HG03175 (cell line): ENCODE data around the gene TACC2.
"Not testable (repeated sequence)": the region's sequence is repeated elsewhere in the genome, so short reads cannot be mapped to it uniquely, and the experiment has no call there.

Experiments used
- ATAC-seq: cut with Tn5 transposase; IDR thresholded peaks from one replicate; pipeline ENCODE4 v1.9.1; 2021; ENCODE audit warnings: mild to moderate bottlenecking, moderate library complexity; ENCODE audit not compliant: unreplicated experiment

The TACC2 gene

DNA sequence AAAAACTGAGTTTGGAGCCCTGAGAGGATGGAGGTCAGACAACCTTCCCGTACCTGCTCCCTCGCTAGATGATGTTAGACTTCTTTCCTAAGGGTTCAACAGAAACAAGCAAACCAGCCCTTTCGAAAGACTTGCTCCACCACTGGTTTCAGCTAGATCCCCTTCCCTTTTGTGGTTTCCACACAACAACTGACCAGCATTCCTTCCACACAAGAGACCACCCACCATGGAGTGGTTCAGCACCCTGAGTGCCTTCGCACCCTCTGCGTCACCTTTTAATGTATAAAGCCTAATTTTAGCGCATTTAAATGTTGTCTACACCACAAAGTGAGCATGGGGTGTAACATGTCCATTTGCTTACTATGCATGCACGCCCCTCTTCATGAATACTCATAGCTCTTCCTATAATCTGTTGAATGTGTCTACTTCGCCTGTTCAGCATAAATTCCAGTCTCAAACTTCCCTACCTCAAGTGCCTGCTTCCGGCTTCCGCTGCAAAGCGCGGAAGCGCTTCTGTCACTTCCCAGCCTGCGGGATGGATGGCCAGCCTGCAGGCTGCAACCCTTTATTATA is 69.0 kb downstream of the TACC2 start:
- ATAC-seq: no peak

DNA sequence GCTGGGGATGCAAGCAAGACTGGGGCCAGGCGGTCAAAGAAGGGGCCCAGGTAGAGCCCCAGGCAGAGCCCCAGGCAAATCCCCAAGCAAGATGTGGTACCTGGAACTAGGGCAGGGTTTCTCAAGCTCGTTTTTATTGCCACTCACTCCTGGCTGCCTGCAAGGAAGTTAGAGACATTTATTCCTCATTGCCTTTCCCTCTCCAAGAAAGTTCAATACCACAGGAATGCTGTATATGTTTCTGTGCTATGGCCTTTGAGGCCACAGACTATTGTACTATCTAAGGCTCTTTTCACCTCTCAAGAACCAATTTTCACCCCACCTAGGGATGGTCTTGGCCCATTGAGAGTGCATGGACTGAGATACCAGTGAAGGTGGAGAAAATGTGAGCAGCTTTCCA is 71.3 kb downstream of the TACC2 start:
- ATAC-seq: no peak

DNA sequence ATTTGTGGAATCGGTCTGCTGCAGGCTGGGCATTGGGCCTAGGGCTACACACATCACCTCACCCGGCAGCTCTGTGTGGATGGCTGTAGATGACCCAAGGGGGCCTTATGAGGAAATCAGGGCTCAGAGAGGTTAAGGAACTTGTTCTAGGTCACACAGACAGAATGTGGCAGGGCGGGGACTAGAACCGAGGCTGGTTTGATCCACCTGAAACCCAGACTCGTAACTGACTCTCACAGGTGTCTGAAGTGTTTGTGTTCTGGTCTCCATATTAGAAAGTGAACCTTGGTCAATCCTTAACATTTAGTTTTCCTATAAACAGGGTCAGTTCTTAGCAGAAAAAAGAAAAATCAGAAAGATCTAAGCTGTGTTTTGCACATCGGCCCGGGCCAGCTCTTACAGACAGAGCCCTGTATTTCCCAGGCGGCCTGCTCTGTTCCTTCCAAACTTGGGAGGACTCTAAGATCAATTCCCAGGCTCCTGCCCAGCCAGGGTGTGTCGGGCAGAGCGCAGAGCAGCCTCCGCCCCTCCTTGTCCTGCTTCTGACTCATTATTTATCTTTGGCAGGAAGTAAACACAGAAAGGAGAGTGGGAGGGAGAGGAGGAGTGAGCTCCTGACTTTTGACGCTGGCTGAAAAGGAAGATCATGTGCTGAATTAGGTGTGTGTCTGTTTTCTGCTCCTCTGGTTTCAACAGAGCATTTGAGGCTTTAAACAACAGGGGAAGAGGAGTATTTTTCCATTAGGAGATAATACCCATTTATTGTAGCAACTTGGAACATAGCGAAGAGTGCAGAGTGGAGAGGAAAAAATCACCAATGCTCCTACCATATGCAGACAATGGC is 74.1 kb downstream of the TACC2 start:
- ATAC-seq: no peak

DNA sequence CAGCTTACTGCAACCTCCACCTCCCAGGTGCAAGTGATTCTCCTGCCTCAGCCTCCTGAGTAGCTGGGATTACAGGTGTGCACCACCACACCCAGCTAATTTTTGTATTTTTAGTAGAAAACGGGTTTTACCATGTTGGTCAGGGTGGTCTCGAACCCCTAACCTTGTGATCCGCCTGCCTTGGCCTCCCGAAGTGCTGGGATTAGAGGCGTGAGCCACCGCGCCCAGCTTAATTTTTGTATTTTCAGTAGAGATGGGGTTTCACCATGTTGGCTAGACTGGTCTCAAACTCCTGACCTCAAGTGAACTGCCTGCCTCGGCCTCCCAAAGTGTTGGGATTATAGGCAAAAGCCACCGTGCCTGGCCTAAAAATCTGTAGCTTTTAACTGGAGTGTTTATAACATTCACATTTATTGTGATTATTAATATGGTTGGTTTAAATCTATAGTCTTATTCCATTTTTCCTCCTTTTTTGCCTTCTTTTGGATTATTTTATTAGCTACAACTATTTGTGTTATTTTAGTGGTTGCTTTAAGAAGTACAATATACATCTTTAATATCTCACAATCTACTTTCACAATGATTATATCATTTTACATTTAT is 77.5 kb downstream of the TACC2 start:
- ATAC-seq: not testable (repeated sequence)

DNA sequence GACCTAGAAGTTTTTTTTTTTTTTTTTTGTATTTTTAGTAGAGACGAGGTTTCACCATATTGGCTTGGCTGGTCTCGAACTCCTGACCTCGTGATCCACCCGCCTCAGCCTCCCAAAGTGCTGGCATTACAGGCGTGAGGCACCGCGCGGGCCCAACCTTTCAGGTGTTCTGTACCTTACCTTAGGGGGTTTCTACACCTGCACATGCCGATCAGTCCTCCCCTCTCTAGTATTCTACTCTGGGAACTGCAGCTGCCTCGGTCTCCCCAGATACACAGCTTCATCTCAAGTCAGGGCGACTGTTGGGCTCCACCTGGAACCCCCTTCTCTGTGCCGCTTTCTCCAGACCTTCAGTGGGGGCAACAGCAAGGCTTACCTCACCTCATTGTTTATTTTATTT is 79.9 kb downstream of the TACC2 start:
- no peak for ATAC-seq

DNA sequence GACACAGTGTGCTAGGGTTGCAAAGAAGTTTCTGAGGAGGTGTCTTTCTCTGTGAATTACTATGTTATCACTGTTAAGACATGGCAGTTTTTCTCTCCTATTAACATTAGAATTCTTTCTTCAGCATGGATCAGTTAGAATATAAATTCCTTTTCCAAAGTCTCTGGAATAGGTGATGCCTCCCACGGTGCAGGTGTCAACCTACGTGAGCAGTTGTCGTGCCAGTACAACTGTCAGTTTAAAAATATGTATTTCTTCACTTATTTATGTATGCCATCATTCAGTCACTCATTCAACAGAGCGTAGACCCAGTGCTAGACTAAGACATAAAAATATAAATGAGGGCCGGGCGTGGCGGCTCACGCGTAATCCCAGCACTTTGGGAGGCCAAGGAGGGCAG is 83.5 kb downstream of the TACC2 start:
- no peak for ATAC-seq

DNA sequence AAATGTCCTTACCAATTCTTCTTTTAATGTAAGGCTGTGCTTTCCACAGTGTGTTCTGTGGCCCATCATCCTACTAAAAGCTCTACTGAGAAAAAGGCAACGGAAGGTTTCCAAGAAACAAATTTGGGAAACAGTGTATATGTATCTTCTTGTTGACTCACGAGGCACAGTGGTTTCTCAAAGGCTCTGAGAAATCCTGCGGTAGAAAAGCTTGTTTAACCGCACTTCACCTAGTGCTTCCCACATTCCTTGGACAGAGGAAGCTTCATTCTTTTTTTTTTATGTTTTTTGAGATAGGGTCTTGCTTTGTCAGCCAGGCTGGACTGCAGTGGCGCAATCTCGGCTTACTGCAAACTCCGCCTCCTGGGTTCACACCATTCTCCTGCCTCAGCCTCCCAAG is 84.5 kb downstream of the TACC2 start:
- ATAC-seq: no peak

DNA sequence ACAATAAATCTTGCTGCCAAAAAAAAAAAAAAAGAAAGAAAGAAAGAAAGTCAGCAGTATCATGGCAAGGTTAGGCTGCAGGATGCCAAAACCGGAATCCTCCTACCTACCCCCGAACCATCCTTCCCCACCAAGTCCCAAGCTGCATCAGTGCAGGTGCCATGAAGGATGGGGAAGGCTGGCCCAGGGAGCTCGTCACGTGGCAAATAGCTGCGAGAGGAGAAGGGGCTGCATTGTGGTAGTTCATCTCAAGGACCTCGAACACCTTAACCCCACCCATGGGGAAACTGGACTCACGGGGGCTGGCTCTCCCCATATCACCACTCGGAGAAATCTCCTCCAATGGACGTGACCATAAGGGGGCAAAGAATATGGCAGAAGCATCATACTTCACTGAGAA is 86.2 kb downstream of the TACC2 start:
- no peak for ATAC-seq

DNA sequence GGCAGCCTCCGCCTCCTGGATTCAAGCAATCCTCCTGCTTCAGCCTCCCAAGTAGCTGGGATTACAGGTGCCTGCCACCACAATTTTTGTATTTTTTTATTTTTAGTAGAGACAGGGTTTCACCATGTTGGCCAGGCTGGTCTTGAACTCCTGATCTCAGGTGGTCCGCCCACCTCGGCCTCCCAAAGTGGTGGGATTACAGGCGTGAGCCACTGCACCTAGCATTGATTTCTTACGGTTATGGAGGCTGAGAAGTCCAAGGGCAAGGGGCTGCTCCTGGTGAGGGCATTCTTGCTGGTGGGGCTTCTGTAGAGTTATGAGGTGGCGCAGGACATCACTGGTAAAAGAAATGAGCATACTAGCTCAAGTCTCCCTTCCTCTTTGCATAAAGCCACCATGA is 86.9 kb downstream of the TACC2 start:
- not testable (repeated sequence) for ATAC-seq

DNA sequence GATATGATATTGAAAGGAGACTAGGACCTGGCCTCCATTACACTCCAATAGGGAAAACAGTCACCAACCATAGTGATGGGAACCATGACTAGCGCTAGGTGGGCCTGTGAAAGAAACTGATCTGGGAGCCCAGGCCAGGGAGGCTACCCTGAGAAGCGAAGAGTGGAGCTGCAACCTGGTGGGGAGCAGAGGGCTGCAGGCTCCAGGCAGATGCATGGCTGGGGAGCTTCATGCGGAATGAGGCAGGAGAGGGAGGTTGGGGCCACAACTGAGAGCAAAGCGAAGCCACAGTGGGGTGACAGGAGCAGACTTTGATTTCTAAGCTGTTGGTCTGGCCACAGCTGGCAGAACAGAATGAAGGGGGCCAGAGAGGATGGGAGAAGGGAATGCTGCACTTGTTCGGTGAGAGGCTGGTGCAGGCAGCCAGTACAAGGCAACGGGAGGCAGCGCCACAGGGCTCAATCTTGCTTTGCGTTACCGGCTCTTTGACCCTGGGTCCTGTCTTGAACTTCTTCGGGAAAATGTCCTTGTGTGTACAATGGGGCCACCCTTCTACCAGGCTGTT is 88.4 kb downstream of the TACC2 start:
- no peak for ATAC-seq

DNA sequence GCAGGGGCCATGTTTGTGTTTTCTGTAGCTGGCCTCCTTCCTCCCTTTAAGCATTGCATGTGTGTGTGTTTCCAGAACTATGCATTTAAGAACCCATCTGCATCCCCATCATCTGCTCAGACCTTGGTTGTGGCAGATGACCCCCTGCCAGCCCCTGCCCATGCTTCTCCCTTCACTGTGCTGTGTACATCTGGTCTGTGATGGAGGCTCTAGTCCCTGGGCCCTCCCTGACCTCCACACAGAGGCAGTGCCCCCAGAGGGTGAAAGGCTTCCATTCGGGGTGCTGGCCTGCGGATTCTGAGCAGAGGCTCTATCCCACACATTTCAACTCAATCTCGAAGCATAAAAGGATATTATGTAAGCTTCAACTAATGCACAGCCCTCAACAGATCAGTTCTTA is 89.4 kb downstream of the TACC2 start:
- ATAC-seq: no peak

DNA sequence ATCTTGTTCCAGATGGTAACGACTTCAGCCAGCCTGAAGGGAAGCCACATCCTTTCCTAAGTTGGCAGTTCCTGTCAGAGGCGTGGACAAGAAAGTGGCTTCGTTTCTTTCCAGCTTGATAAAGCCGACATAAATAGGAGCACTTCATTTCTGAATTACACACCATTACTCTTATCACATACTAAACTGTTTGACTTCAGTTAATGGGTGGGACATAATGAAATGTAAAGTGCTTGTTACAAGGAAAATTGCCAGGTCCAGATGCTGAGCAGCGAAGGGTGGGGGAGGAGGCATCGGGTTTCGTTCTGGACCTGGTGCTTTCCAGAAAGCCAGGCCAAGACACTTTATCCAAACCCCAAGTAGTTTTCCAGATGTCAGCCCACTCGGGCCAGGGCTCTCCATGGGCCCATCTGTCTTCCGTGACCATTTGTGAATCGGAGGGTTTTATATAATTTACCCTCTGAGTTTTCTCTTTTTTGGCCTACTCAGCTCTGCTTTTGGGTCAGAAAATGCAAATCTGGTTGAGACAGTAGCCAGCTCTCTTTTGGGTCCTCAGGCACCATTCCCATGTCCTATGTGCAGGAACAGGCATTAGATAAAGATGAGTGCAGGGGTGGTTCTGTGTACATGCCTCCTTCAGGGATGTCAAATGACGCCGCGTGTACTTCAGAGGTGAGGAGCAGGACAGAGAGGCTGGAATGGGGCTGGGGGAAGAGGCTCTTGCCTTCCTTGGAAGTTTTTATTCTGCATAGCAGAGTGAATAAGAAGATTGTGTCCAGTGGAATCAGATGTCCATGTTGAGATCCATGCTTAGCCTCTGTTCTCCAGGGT is 90.2 kb downstream of the TACC2 start:
- ATAC-seq: no peak

DNA sequence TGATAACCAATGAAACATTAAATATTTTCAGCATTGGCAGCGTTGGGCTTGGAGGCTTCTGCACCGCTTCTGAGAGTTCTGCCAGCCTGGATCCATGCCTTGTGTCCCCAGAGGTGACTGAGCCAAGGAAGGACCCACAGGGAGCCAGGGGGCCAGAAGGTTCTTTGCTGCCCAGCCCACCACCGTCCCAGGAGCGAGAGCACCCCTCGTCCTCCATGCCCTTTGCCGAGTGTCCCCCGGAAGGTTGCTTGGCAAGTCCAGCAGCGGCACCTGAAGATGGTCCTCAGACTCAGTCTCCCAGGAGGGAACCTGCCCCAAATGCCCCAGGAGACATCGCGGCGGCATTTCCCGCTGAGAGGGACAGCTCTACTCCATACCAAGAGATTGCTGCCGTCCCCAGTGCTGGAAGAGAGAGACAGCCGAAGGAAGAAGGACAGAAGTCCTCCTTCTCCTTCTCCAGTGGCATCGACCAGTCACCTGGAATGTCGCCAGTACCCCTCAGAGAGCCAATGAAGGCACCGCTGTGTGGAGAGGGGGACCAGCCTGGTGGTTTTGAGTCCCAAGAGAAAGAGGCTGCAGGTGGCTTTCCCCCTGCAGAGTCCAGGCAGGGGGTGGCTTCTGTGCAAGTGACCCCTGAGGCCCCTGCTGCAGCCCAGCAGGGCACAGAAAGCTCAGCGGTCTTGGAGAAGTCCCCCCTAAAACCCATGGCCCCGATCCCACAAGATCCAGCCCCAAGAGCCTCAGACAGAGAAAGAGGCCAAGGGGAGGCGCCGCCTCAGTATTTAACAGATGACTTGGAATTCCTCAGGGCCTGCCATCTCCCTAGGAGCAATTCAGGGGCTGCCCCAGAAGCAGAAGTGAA is 93.9 kb downstream of the TACC2 start:
- ATAC-seq: no peak

DNA sequence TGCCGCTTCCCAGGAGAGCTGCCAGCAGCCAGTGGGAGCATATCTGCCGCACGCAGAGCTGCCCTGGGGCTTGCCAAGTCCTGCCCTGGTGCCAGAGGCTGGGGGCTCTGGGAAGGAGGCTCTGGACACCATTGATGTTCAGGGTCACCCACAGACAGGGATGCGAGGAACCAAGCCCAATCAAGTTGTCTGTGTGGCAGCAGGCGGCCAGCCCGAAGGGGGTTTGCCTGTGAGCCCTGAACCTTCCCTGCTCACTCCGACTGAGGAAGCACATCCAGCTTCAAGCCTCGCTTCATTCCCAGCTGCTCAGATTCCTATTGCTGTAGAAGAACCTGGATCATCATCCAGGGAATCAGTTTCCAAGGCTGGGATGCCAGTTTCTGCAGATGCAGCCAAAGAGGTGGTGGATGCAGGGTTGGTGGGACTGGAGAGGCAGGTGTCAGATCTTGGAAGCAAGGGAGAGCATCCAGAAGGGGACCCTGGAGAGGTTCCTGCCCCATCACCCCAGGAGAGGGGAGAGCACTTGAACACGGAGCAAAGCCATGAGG is 94.6 kb downstream of the TACC2 start:
- no peak for ATAC-seq

DNA sequence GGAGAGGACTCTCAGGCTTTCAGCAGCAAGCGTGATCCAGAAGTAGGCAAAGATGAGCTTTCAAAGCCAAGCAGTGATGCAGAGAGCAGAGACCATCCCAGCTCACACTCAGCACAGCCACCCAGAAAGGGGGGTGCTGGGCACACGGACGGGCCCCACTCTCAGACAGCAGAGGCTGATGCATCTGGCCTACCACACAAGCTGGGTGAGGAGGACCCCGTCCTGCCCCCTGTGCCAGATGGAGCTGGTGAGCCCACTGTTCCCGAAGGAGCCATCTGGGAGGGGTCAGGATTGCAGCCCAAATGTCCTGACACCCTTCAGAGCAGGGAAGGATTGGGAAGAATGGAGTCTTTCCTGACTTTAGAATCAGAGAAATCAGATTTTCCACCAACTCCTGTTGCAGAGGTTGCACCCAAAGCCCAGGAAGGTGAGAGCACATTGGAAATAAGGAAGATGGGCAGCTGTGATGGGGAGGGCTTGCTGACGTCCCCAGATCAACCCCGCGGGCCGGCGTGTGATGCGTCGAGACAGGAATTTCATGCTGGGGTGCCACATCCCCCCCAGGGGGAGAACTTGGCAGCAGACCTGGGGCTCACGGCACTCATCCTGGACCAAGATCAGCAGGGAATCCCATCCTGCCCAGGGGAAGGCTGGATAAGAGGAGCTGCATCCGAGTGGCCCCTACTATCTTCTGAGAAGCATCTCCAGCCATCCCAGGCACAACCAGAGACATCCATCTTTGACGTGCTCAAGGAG is 95.5 kb downstream of the TACC2 start:
- ATAC-seq: no peak

DNA sequence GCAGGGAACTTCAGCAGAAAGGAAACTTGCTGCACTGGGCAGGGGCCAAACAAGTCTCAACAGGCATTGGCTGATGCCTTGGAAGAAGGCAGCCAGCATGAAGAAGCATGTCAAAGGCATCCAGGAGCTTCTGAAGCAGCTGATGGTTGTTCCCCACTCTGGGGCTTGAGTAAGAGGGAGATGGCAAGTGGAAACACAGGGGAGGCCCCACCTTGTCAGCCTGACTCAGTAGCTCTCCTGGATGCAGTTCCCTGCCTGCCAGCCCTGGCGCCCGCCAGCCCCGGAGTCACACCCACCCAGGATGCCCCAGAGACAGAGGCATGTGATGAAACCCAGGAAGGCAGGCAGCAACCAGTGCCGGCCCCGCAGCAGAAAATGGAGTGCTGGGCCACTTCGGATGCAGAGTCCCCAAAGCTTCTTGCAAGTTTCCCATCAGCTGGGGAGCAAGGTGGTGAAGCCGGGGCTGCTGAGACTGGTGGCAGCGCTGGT is 96.5 kb downstream of the TACC2 start:
- no peak for ATAC-seq

DNA sequence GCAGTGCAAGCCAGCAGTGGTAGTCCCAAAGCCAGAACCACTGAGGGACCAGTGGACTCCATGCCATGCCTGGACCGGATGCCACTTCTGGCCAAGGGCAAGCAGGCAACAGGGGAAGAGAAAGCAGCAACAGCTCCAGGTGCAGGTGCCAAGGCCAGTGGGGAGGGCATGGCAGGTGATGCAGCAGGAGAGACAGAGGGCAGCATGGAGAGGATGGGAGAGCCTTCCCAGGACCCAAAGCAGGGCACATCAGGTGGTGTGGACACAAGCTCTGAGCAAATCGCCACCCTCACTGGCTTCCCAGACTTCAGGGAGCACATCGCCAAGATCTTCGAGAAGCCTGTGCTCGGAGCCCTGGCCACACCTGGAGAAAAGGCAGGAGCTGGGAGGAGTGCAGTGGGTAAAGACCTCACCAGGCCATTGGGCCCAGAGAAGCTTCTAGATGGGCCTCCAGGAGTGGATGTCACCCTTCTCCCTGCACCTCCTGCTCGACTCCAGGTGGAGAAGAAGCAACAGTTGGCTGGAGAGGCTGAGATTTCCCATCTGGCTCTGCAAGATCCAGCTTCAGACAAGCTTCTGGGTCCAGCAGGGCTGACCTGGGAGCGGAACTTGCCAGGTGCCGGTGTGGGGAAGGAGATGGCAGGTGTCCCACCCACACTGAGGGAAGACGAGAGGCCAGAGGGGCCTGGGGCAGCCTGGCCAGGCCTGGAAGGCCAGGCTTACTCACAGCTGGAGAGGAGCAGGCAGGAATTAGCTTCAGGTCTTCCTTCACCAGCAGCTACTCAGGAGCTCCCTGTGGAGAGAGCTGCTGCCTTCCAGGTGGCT is 97.7 kb downstream of the TACC2 start:
- no peak for ATAC-seq

DNA sequence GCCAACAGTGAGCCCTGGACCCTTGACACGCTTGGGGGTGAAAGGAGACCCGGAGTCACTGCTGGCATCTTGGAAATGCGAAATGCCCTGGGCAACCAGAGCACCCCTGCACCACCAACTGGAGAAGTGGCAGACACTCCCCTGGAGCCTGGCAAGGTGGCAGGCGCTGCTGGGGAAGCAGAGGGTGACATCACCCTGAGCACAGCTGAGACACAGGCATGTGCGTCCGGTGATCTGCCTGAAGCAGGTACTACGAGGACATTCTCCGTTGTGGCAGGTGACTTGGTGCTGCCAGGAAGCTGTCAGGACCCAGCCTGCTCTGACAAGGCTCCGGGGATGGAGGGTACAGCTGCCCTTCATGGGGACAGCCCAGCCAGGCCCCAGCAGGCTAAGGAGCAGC is 98.5 kb downstream of the TACC2 start:
- ATAC-seq: no peak
